Choroid plexus epithelial cell (primary cell): Measurements from ENCODE around the gene MON2.

Source experiments
- DNase-seq: peaks from one replicate; pipeline ENCODE4 v3.0.0-alpha.2; 2010; ENCODE audit warnings: low read depth
- H3K4me3 ChIP-seq: 2 replicates; pipeline ENCODE4 v1.5.1; 2011; ENCODE audit warnings: low read depth, mild to moderate bottlenecking, control low read depth, low read length, moderate library complexity
- TF ChIP-seq, protein P1 (sequence below): conservative IDR thresholded peaks from 2 replicates; pipeline ENCODE4 v1.5.1; 2011; ENCODE audit warnings: low read depth, mild to moderate bottlenecking, control low read depth, inconsistent platforms, low read length, moderate library complexity

Gene MON2

DNA sequence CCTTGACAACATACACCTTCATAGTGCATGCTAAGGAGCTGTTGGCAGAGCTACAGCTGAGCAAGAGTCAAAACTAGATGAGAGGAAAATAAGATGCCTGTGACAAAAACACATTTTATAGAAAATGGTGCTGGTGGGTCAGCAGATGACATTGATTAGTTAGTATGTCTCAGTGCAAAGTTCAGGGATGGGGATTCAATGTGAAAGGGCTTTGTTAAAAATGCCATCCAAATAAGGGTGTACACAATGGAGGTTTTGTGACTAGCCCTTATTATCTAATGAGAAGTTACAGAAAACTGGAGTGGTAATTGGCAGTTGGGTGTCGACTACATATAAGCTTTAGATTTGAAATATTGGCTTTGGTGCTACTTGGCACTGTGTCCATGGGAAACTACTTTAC, 169.0 kb downstream of the MON2 start:
- no peak overlapping the region for H3K4me3 ChIP-seq
- TF ChIP-seq, protein P1, sequence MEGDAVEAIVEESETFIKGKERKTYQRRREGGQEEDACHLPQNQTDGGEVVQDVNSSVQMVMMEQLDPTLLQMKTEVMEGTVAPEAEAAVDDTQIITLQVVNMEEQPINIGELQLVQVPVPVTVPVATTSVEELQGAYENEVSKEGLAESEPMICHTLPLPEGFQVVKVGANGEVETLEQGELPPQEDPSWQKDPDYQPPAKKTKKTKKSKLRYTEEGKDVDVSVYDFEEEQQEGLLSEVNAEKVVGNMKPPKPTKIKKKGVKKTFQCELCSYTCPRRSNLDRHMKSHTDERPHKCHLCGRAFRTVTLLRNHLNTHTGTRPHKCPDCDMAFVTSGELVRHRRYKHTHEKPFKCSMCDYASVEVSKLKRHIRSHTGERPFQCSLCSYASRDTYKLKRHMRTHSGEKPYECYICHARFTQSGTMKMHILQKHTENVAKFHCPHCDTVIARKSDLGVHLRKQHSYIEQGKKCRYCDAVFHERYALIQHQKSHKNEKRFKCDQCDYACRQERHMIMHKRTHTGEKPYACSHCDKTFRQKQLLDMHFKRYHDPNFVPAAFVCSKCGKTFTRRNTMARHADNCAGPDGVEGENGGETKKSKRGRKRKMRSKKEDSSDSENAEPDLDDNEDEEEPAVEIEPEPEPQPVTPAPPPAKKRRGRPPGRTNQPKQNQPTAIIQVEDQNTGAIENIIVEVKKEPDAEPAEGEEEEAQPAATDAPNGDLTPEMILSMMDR, result no peak
- DNase-seq, result no peak

DNA sequence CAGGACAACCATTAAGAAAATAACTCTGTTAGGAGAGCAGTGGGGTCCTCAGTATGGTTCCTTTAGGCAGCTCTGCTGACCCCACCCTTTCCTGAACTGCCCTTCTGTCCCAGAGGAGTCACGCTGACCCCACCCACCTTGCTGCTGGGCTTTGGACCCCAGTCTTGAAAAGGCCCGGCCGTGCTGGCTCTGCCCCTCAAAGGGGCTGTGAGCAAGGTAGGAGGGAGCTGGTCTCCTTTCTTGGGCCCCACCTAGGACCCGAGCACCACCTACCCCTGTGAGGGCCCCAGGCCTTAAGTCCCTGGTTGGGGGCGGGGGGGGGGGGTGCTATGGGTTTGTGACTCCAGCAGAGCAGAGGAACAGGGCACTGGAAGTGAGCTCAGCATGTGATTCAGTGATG, 171.1 kb downstream of the MON2 start:
- TF ChIP-seq, protein P1, result no peak
- DNase-seq, result no peak
- no peak overlapping the region for H3K4me3 ChIP-seq

DNA sequence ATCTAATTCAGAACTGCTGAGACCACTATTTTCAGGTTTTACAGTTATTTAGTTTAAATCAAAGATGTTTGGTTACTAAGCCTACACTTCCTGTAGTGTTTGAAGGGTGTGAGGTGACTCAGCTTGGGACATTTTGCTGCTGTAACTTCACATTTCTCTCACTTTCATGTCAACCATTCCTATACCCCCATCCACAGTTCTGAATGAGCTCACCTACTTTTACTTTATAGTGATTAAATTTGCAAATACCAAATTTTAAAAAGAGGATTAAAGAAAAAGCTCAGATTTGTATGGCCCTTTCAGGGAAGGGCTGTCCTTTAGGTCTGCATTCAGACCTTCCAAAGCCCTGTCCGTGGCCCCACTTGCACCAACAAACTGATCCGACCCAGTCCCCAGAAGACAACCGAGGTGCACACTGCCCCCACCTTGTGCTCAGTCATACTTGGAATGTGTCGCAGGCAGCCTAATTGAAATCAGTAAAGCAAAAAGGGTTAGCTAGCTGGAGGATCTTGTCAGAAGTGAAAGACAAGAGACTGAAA, 174.4 kb downstream of the MON2 start:
- DNase-seq, result peak; percentile 59
- TF ChIP-seq, protein P1, result no peak
- no peak overlapping the region for H3K4me3 ChIP-seq

DNA sequence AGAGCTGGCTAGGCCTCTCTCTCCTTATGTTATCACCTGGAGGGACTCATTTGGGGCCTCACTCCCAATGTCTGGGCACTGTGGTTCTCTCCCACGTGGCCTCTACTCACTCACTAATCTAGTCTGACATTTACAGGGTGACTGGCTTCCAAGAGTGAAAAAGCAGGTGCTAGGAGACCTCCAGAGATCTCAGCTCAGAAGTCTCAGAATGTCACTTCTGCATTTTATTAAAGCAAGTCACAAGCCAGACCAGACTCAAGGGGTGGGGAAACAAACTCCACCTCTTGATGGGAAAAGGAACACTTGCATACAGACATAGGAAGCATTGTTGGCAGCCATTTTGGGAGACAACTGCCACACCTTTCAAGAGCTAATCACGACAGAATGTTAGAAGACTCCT, 175.9 kb downstream of the MON2 start:
- no peak overlapping the region for H3K4me3 ChIP-seq
- TF ChIP-seq, protein P1, result no peak
- DNase-seq, result no peak

DNA sequence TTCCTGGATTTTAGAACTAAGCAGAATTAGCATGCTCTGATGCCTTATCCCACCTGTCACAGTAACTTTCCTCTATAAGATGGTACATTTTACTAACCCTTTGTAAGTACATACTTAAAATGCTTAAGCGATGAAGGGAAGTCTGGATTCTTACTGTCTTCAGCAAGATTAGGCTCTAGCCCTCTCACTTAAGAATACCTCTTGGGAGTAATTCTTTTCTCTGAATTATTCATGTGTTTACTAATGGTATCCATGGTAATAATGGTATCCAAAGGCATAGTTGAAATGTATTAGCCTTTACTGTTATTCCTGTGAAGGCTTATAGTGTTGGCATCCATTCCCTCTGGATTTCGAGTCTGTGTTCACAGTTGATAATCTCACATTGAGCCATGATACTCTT, 176.9 kb downstream of the MON2 start:
- DNase-seq, result no peak
- H3K4me3 ChIP-seq, result no peak overlapping the region
- TF ChIP-seq, protein P1, result no peak

DNA sequence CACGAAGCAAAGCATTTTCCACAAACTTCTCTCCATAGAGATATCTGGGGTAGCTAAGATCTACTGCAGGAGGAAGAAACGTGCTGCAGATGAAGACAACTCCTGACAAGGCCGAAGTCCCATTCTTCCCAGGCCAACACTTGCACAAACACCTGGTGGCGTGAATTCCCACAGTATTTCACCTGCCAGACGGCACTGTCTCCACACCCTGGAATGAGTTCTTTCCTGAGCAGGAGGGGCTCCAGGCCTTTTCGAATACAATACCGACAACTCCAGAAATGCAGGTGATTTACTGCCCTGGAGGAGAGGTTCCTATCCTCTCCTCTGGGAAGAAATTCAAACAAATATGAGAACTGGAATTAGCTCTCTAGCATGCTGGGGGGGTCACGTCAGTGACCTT, 179.9 kb downstream of the MON2 start:
- no peak overlapping the region for H3K4me3 ChIP-seq
- DNase-seq, result no peak
- TF ChIP-seq, protein P1, result no peak

DNA sequence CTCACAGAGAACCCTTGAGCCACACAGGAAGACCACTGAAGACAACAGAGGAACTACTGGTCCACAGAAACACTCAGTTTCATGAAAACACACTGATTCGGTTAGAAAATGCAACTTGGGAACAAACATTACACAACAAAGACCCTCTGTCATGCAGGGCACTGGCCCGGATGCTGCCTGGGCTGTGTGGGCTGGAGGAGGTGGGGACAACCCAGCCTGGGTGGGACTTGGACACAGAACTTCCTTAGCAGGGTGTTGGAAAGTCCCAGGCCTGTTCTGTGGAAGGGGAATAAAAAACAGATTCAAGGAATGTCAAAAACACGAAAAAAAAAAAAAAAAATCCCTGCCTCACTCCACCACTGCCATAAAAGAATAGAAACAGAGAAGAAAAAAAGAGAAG, 181.0 kb downstream of the MON2 start:
- peak; percentile 59 for DNase-seq
- TF ChIP-seq, protein P1, result no peak
- H3K4me3 ChIP-seq, result no peak overlapping the region
